Measurements from ENCODE around the gene TNFRSF12A. TPM values are rescaled to one million over a fixed set of nuclear protein-coding genes. Genes with fewer than 3 reads are reported as not detected.

Gene TNFRSF12A
- total and polyA plus RNA-seq, 4 experiments from 2014 or later, result 0.33 to 1.0 (median 0.58) TPM

DNA sequence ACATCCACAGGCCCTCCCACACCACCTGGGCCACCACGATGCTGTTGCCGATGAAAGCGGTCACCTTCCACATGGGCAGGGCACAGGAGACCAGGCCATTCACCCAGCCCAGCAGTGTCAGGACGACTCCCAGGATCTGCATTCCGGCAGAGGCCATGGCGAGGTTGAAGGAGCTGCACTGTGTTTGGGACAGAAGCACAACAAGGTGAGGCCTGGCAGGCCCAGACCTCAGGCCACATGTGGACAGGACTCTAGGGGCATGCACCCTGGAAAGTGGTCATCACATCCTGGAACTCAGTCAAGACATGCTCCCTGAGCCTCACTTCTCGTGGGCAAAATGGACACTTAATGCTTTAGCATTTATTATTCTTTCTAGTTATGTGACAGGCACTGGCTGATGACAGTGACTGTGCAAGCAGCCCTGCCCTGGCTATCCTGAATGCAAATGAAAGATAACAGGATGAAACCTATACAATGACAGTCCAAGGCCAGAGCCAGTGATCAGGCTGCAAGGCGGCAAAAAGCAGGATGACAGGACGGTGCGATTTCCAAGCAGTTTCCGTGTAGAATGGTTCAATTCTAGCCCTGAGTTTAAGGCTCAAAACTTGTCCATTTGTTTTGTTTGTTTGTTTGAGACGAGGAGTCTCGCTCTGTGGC is 4.2 kb upstream of the TNFRSF12A start:
- CTCF ChIA-PET (ENCODE audit: partially characterized antibody), result interaction anchor here (1.3 to 1.4 kb wide), 2 partner anchors 10 to 13 kb away, joined by 3 to 5 read pairs; no protein-coding TSS in a partner anchor
- Mint-ChIP-seq H3K4me1 (peaks cover 3 to 30% (median 9%) of the 10 kb centered on the region in 4 donors), H3K4me3 (no peak overlapping the region)

DNA sequence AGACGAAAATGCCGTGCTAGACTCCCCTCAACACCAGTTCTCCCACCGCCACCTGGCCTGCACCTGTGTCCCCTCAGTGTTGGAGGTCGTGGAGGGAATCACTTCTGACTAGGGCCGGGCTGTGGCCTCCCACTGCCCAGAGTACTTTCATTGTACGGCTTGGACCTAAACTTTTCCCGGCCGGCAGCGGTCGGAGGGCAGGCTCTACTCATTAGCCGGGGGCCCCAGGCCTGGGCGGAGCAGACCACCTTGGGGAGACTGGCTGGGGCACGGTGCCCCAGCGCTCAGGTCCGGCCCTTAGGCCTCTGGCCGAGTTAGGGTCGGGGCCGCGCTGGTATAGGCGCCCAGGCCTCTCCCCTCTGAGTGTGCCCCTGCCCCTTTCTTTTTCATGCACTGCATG is 2.8 kb upstream of the TNFRSF12A start:
- peaks cover 0 to 7% of the 10 kb centered on the region in 2 donors for H3K36me3 Mint-ChIP-seq
- no peaks in the 10 kb centered on the region for H3K27me3 ChIP-seq (ENCODE audit: insufficient read depth, low read length)
- ChIA-PET CTCF (ENCODE audit: partially characterized antibody) (no interaction called here), POLR2A (ENCODE audit: partially characterized antibody) (no interaction called here)
- intact Hi-C loops (cut with micrococcal nuclease), result no loop called here
- H3K9me3 Mint-ChIP-seq, result no peaks in the 10 kb centered on the region
- peaks cover 33% of the 10 kb centered on the region for H3K4me1 ChIP-seq (ENCODE audit: insufficient read depth, low read length)
- H3K27ac Mint-ChIP-seq, result no peak overlapping the region
- H3K4me3 Mint-ChIP-seq, result no peak overlapping the region
- H3K9me3 ChIP-seq (ENCODE audit: control insufficient read depth in 1 of 2, low read length in 2 of 2), result no peaks in the 10 kb centered on the region
- H3K36me3 ChIP-seq (ENCODE audit: insufficient read depth, low read length), result no peaks in the 10 kb centered on the region
- no peak overlapping the region for H3K4me3 ChIP-seq (ENCODE audit: low read length in 2 of 2)
- H3K4me1 Mint-ChIP-seq, result peaks cover 13 to 43% (median 21%) of the 10 kb centered on the region in 4 donors
- H3K27me3 Mint-ChIP-seq, result peaks cover 0 to 2% of the 10 kb centered on the region in 2 donors
- DNase-seq, result no peak
- H3K27ac ChIP-seq (ENCODE audit: low read depth, low read length), result no peak overlapping the region

More for the DNA sequence above, 4.2 kb upstream of the TNFRSF12A start:
- H3K27me3 ChIP-seq (ENCODE audit: insufficient read depth, low read length), result no peaks in the 10 kb centered on the region
- no peaks in the 10 kb centered on the region for H3K9me3 Mint-ChIP-seq
- peaks cover 19% of the 10 kb centered on the region for H3K4me1 ChIP-seq (ENCODE audit: insufficient read depth, low read length)
- no peak overlapping the region for H3K27ac ChIP-seq (ENCODE audit: low read depth, low read length)
- no peak for DNase-seq
- POLR2A ChIA-PET (ENCODE audit: partially characterized antibody), result no interaction called here
- H3K36me3 ChIP-seq (ENCODE audit: insufficient read depth, low read length), result no peaks in the 10 kb centered on the region
- no peak overlapping the region for H3K27ac Mint-ChIP-seq
- no peaks in the 10 kb centered on the region for H3K9me3 ChIP-seq (ENCODE audit: control insufficient read depth in 1 of 2, low read length in 2 of 2)
- H3K4me3 ChIP-seq (ENCODE audit: low read length in 2 of 2), result no peak overlapping the region
- H3K36me3 Mint-ChIP-seq, result no peaks in the 10 kb centered on the region
- H3K27me3 Mint-ChIP-seq, result peaks cover 0 to 2% of the 10 kb centered on the region in 2 donors
- intact Hi-C loops (cut with micrococcal nuclease), result no loop called here

DNA sequence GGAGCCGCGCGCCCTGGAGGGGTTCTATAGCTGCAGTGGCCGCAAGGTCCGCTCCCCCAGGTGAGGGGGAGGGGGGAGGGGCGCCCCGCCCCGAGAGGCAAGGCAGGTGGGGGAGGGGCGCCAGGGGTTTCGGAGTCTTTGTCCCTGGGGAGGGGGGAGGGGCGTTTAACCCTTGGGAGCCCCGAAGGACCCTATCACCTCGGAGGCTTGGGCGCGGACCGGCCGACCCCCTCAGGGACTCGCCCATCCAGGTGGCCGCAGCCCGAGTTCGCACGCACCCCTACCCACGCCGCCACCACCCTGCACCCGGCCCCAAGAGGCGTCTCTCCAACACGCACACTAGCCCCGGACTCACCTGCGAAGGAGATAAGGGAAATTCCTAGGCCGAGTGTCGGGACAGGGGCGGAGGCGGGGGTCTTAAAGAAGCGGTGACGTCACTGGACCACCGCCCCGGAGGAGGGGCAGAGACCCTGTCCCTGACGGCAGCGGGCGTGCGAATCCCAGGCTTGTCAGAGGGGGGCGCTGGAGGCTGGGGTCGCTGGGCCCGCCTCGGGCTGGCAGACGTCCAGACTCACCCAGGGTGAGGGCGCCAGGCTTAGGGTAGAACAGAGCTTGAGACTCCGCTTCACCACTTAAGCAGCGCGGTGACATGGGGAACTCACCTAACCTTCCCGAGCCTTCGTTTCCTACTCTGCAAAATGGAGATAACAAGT is 2.2 kb upstream of the TNFRSF12A start, which contains the start of gene CLDN6:
Gene CLDN6 (minus strand): TSS at position 390 of the 713 bp plus-strand sequence. CDS start 2,162 bp downstream, outside the sequence.
- Histone ChIP-seq H3K27me3 (ENCODE audit: insufficient read depth, low read length) (no peaks in the 10 kb centered on the region), H3K4me1 (ENCODE audit: insufficient read depth, low read length) (peaks cover 39% of the 10 kb centered on the region), H3K4me3 (ENCODE audit: low read length in 2 of 2) (no peak within 1 kb of the TSS), H3K27ac (ENCODE audit: low read depth, low read length) (no peak within 1 kb of the TSS), H3K9me3 (ENCODE audit: control insufficient read depth in 1 of 2, low read length in 2 of 2) (no peaks in the 10 kb centered on the region), H3K36me3 (ENCODE audit: insufficient read depth, low read length) (no peaks in the 10 kb centered on the region)
- DNase-seq, result peak in 1 of 5 donors; percentile 30
- H3K27me3 Mint-ChIP-seq, result peaks cover 0 to 2% of the 10 kb centered on the region in 2 donors
- peak within 1 kb of the TSS in 1 of 8 donors; percentile 39 for H3K4me3 Mint-ChIP-seq
- ChIA-PET CTCF (ENCODE audit: partially characterized antibody) (interaction anchor here (2.3 to 18.6 kb wide), 2 partner anchors 10 to 12 kb away, joined by 17 to 444 read pairs; partner anchors contain the start of gene CLDN9), POLR2A (ENCODE audit: partially characterized antibody) (no interaction called here)
- H3K36me3 Mint-ChIP-seq, result peaks cover 0 to 7% of the 10 kb centered on the region in 2 donors
- no peaks in the 10 kb centered on the region for H3K9me3 Mint-ChIP-seq
- peak within 1 kb of the TSS in 2 of 7 donors; percentile 44 to 75 for H3K27ac Mint-ChIP-seq
- peaks cover 14 to 50% (median 27%) of the 10 kb centered on the region in 4 donors for H3K4me1 Mint-ChIP-seq
- intact Hi-C loops (cut with micrococcal nuclease), result no loop called here

GRCh38 chr16:3019594-3020246 is 448 bp upstream of the TNFRSF12A start:
- Mint-ChIP-seq H3K4me3 (peak overlapping the region; percentile 79 to 93 (median 88)), H3K9me3 (no peaks in the 10 kb centered on the region), H3K36me3 (peaks cover 3 to 12% of the 10 kb centered on the region in 2 donors), H3K27me3 (peaks cover 0 to 2% of the 10 kb centered on the region in 2 donors), H3K27ac (peak overlapping the region; percentile 80 to 99 (median 84)), H3K4me1 (peaks cover 19 to 60% (median 39%) of the 10 kb centered on the region in 4 donors)
- Histone ChIP-seq H3K4me3 (ENCODE audit: low read length in 2 of 2) (peak overlapping the region in 1 of 2 donors; percentile 59), H3K9me3 (ENCODE audit: control insufficient read depth in 1 of 2, low read length in 2 of 2) (no peaks in the 10 kb centered on the region), H3K4me1 (ENCODE audit: insufficient read depth, low read length) (peaks cover 51% of the 10 kb centered on the region), H3K27ac (ENCODE audit: low read depth, low read length) (peak overlapping the region; percentile 90), H3K36me3 (ENCODE audit: insufficient read depth, low read length) (no peaks in the 10 kb centered on the region), H3K27me3 (ENCODE audit: insufficient read depth, low read length) (no peaks in the 10 kb centered on the region)
- intact Hi-C loops (cut with micrococcal nuclease), result loop anchor here (1.0 to 10.0 kb wide), 3 partner anchors 9 to 115 kb away; no protein-coding TSS in a partner anchor
- ChIA-PET POLR2A (ENCODE audit: partially characterized antibody) (interaction anchor here (1.0 to 5.9 kb wide), 9 partner anchors 11 to 150 kb away, joined by 3 to 89 read pairs (median 4); partner anchors contain the start of gene ZNF213), CTCF (ENCODE audit: partially characterized antibody) (interaction anchor here (1.8 to 18.6 kb wide), 4 partner anchors 8 to 55 kb away, joined by 4 to 444 read pairs (median 28); partner anchors contain the start of gene CLDN9)
- DNase-seq, result no peak

DNA sequence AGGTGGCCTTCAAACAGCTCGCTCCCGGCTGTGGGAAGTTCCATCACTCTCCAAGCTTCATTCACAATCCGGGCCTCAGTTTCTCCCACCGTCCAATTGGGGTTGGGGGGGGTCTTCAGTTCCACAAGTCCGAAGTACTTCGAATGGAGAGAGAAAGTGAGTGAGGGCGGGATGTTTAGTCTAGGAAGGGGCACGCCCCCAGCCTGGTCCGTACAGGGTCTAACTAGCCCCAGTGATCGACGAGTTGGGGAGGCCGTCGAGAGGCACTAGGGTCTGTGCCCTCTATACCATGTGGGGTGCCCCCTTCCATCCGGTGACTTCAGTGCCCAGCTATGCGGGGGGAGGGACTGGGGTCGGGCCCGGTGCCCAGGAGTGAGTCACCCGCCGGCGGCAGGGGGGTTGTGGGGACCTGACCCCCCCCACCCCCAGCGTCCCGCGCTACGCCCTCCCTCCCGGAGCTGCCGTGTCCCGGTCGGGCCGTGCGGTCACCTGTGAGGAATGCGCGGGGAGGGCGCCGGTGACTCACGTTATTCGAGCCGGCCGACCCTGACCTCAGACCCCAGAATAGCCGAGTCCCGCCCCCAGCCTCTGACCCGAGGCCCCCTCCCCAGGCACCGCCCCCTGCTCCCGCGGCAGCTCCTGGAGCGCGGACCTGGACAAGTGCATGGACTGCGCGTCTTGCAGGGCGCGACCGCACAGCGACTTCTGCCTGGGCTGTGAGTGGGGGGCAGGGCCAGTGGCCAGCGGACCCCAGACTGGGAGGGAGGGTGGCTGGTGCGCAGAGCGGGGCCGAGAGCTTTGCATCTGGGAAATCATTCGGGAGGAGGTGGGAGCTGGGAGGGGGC is 658 bp downstream of the TNFRSF12A start:
- peaks cover 51% of the 10 kb centered on the region for H3K4me1 ChIP-seq (ENCODE audit: insufficient read depth, low read length)
- POLR2A ChIA-PET (ENCODE audit: partially characterized antibody), result interaction anchor here (0.8 to 5.9 kb wide), 19 partner anchors 10 to 149 kb away, joined by 3 to 89 read pairs (median 3); partner anchors contain the start of gene ZNF213
- H3K36me3 Mint-ChIP-seq, result peaks cover 3 to 12% of the 10 kb centered on the region in 2 donors
- H3K27ac Mint-ChIP-seq, result peak overlapping the region; percentile 80 to 99 (median 89)
- H3K4me1 Mint-ChIP-seq, result peaks cover 19 to 60% (median 39%) of the 10 kb centered on the region in 4 donors
- H3K4me3 ChIP-seq (ENCODE audit: low read length in 2 of 2), result peak overlapping the region; percentile 30 to 59
- peak overlapping the region; percentile 90 for H3K27ac ChIP-seq (ENCODE audit: low read depth, low read length)
- H3K9me3 ChIP-seq (ENCODE audit: control insufficient read depth in 1 of 2, low read length in 2 of 2), result no peaks in the 10 kb centered on the region
- H3K4me3 Mint-ChIP-seq, result peak overlapping the region; percentile 84 to 97 (median 86)
- CTCF ChIA-PET (ENCODE audit: partially characterized antibody), result interaction anchor here (1.8 to 18.6 kb wide), 5 partner anchors 7 to 109 kb away, joined by 4 to 444 read pairs (median 22); partner anchors contain the start of gene CLDN9
- H3K9me3 Mint-ChIP-seq, result no peaks in the 10 kb centered on the region
- intact Hi-C loops (cut with micrococcal nuclease), result loop anchor here (1.0 to 10.0 kb wide), 3 partner anchors 7 to 116 kb away; no protein-coding TSS in a partner anchor
- H3K27me3 Mint-ChIP-seq, result peaks cover 0 to 2% of the 10 kb centered on the region in 2 donors
- no peaks in the 10 kb centered on the region for H3K27me3 ChIP-seq (ENCODE audit: insufficient read depth, low read length)
- DNase-seq, result peak in 4 of 5 donors; percentile 31 to 90 (median 44)
- H3K36me3 ChIP-seq (ENCODE audit: insufficient read depth, low read length), result peaks cover 4% of the 10 kb centered on the region
